Duodenal mucosa (tissue), 2 donors: ENCODE data around the gene CLPSL1.

Experiments used
- H3K27ac ChIP-seq: one replicate; pipeline ENCODE4 v1.7.0; 2013; ENCODE audit warnings: low read depth, low read length
- H3K27me3 ChIP-seq, 2 donors: one replicate each; pipeline ENCODE4 v1.7.0; 2013; ENCODE audit warnings: low read length in 2 of 2, control low read depth in 1 of 2; ENCODE audit not compliant: insufficient read depth in 2 of 2, control insufficient read depth in 1 of 2
- H3K36me3 ChIP-seq, 2 donors: one replicate each; pipeline ENCODE4 v1.7.0; 2013; ENCODE audit warnings: low read length in 2 of 2, control low read depth in 1 of 2; ENCODE audit not compliant: insufficient read depth in 2 of 2, control insufficient read depth in 1 of 2
- H3K4me1 ChIP-seq, 2 donors: one replicate each; pipeline ENCODE4 v1.7.0; 2013; ENCODE audit warnings: low read length in 2 of 2, control low read depth in 1 of 2; ENCODE audit not compliant: insufficient read depth in 2 of 2, control insufficient read depth in 1 of 2
- H3K4me3 ChIP-seq, 2 donors: one replicate each; pipeline ENCODE4 v1.7.0; 2013; ENCODE audit warnings: low read length in 2 of 2, low read depth in 1 of 2
- H3K9ac ChIP-seq, 2 donors: one replicate each; pipeline ENCODE4 v1.7.0; 2013; ENCODE audit warnings: low read length in 2 of 2, low read depth in 1 of 2
- H3K9me3 ChIP-seq, 2 donors: one replicate each; pipeline ENCODE4 v1.7.0; 2013; ENCODE audit warnings: low read length in 2 of 2, control low read depth in 1 of 2; ENCODE audit not compliant: control insufficient read depth in 1 of 2

Gene CLPSL1

DNA sequence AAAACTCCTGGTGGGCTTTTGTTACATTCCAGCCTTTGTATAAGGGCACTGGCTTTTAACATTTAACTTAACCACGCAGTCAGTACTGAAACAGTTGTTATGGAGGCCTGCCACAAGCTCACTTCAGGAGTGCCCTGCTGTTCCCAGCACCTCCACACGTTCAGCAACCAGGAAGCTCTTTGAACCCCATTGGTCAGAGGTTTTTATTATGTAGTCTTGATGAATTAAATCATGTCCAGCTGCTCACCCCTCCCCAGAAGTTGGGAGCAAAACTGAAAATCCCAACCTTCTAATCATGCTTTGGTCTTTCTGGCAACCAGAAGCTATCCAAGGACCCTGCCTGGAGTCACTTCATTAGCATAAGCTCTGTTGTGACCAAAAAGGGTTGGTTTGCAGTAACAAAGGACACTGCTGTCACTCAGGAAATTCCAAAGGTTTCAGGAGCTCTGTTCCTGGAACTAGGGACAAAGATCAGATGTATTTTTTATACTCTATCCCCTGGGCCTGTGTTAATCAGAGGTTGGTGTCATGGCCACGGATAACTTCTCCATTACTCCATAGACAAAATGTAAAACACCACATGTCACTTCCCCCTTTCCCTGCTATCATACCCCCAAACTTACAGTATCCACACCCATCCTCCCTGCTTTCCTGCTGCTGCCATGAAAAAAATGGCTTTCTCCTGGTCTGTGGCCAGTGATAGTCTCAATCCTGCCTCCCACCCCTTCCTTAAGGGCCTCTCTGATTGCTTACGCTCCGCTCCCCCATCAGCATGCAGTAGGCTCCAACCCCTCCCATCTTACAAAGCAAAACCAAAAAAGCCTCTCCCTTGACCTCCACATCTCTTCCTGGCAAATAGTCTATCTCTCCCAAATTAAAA lies 40.9 kb upstream of the CLPSL1 start:
- Histone ChIP-seq H3K27me3 (no peaks in the 10 kb centered on the region), H3K36me3 (no peaks in the 10 kb centered on the region), H3K9ac (peak overlapping the region in 1 of 2 donors; percentile 0), H3K27ac (peak overlapping the region; percentile 3), H3K4me1 (peaks cover 14 to 23% of the 10 kb centered on the region in 2 donors), H3K4me3 (no peak overlapping the region), H3K9me3 (no peaks in the 10 kb centered on the region)

DNA sequence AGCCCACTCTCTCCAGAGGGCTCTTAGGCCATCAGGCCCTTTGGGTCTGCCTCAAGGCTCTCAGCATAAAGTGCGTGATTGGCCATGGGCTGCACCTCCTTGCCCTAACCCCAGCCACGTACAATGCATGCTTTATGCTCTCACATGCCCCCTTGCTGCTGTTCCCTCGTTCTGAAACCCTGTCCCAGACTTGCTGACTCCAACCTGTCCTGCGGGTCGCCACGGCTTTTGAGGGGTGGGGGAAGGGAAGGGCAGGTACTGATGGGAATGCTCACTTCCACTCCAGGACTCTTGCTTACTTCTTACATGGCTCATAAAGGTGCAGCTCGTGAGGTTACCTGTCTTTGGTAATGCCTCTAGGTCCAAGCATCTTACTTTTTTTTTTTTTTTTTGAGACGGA lies 38.0 kb upstream of the CLPSL1 start:
- Histone ChIP-seq H3K9ac (no peak overlapping the region), H3K9me3 (no peaks in the 10 kb centered on the region), H3K4me3 (no peak overlapping the region), H3K27ac (no peak overlapping the region), H3K4me1 (peaks cover 10 to 15% of the 10 kb centered on the region in 2 donors), H3K27me3 (no peaks in the 10 kb centered on the region), H3K36me3 (no peaks in the 10 kb centered on the region)

DNA sequence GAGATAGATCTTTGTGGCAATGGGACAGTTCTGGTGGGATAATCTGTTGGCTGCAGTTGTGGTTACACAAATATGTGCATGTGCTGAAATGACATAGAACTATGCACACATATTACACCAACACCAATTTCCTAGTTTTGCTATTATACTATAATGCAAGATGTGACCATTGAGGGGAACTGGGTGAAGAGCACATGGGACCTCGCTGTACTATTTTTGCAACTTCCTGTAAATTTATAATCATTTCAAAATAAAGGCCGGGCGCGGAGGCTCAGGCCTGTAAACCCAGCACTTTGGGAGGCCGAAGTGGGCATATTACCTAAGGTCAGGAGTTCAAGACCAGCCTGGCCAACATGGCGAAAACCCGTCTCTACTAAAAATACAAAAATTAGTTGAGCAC lies 35.3 kb upstream of the CLPSL1 start:
- H3K4me1 ChIP-seq: peaks cover 2% of the 10 kb centered on the region in 2 donors
- H3K9me3 ChIP-seq: no peaks in the 10 kb centered on the region

DNA sequence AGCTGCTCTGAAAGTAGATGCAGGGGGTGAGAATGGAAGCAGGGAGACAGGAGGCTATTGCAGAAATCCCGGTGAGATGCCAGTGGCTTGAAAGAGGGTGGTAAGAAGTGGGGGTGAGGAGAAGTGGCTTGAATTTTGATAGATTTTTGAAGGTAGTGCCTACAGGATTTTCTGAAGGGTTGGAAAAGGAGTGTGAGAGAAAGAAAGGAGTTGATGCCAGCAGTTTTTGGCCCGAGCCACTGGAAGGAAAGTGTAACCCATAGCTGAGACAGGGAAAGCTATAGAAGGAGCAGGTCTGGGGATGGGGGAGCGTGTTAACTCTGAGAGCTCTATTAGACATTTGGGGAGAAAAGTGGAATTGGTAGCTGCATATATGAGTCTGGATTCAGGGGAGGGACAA lies 34.3 kb upstream of the CLPSL1 start:
- H3K36me3 ChIP-seq: no peaks in the 10 kb centered on the region
- no peaks in the 10 kb centered on the region for H3K4me1 ChIP-seq
- no peak overlapping the region for H3K4me3 ChIP-seq
- no peaks in the 10 kb centered on the region for H3K9me3 ChIP-seq
- H3K27ac ChIP-seq: no peak overlapping the region
- no peak overlapping the region for H3K9ac ChIP-seq
- H3K27me3 ChIP-seq: no peaks in the 10 kb centered on the region

More for the DNA sequence above, 35.3 kb upstream of the CLPSL1 start:
- H3K27ac ChIP-seq: no peak overlapping the region
- no peaks in the 10 kb centered on the region for H3K27me3 ChIP-seq
- no peak overlapping the region for H3K4me3 ChIP-seq
- H3K36me3 ChIP-seq: no peaks in the 10 kb centered on the region
- no peak overlapping the region for H3K9ac ChIP-seq

DNA sequence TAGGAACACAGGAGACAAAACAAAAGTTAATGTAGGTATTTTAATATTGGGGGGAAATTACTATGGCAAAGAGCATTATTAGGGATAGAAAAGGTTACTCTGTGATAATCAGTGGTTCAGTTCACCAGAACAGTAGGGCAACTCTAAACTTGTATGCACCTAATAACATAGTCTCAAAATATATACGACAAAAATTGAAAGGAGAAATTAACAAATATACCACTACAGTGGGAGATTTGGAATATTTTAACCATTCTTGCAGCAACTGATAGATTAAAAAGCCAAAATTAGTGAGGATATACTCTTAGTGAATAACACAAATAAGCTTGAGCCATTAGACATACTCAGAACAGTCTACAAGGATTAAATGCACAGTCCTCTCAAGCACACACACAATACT lies 32.9 kb upstream of the CLPSL1 start:
- no peaks in the 10 kb centered on the region for H3K27me3 ChIP-seq
- H3K4me1 ChIP-seq: no peaks in the 10 kb centered on the region
- no peaks in the 10 kb centered on the region for H3K36me3 ChIP-seq

DNA sequence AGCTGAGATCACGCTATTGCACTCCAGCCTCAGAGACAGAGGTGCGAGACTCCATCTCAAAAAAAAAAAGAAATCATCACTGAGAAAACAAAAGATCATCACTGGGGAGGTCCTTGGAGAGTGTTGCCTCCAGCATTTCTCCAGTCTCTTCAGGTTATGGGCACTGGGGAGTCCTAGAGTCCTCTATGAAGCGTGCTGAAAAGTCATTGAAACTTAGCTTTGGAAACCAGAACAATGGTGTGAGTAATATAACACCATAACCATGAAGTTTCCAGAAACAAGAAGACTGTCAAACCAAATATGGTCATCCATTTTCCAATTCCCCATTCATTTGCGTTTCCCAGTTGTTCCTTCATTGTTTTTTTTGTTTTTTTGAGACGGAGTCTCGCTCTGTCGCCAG lies 30.3 kb upstream of the CLPSL1 start:
- no peak overlapping the region for H3K27ac ChIP-seq
- no peaks in the 10 kb centered on the region for H3K36me3 ChIP-seq
- H3K9ac ChIP-seq: no peak overlapping the region
- H3K27me3 ChIP-seq: no peaks in the 10 kb centered on the region
- H3K4me1 ChIP-seq: no peaks in the 10 kb centered on the region
- no peaks in the 10 kb centered on the region for H3K9me3 ChIP-seq
- H3K4me3 ChIP-seq: no peak overlapping the region

More for the DNA sequence above, 32.9 kb upstream of the CLPSL1 start:
- Histone ChIP-seq H3K9ac (no peak overlapping the region), H3K27ac (no peak overlapping the region), H3K4me3 (no peak overlapping the region), H3K9me3 (no peaks in the 10 kb centered on the region)

DNA sequence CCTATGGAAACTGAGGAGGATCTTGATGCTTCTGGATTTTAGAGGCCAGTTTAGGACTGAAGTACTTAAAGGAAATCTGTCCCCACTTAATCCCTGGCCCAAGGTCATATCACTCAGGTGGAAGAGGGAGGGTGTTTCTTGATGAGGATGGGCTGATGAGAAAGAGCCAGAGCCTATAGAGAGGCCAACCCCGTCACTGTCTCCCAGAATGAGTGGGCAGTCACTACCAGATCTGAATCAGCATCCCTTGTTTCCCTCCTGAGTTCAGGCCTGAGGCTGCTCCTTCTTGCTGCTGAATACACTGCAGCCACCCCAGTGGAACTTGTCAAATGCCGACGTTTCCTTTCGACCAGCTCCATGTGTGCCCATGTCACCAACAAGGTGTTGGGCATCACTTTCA lies 29.2 kb upstream of the CLPSL1 start:
- Histone ChIP-seq H3K9me3 (no peaks in the 10 kb centered on the region), H3K4me1 (no peaks in the 10 kb centered on the region), H3K9ac (no peak overlapping the region), H3K27me3 (no peaks in the 10 kb centered on the region), H3K27ac (no peak overlapping the region), H3K36me3 (no peaks in the 10 kb centered on the region), H3K4me3 (no peak overlapping the region)

DNA sequence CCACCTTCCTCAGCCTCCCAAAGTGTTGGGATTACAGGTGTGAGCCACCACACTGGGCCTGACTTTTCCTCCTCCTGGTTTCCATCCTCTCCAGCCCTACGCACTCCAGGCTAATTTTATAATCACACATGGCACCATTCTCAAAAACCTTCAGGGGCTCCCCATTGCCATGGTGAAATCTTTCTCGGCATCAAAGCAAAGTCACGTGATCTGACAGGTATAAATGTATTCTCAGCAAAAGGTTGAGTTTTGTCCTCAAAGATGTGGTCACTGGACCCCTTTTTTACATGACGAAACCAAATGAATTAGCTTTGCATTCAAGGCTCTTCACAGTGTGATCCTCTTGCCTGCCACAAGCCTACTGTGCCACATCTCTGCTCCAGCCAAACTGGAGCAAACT lies 28.5 kb upstream of the CLPSL1 start:
- Histone ChIP-seq H3K4me3 (no peak overlapping the region), H3K9me3 (no peaks in the 10 kb centered on the region), H3K9ac (no peak overlapping the region), H3K27me3 (no peaks in the 10 kb centered on the region), H3K4me1 (no peaks in the 10 kb centered on the region), H3K27ac (no peak overlapping the region), H3K36me3 (no peaks in the 10 kb centered on the region)

DNA sequence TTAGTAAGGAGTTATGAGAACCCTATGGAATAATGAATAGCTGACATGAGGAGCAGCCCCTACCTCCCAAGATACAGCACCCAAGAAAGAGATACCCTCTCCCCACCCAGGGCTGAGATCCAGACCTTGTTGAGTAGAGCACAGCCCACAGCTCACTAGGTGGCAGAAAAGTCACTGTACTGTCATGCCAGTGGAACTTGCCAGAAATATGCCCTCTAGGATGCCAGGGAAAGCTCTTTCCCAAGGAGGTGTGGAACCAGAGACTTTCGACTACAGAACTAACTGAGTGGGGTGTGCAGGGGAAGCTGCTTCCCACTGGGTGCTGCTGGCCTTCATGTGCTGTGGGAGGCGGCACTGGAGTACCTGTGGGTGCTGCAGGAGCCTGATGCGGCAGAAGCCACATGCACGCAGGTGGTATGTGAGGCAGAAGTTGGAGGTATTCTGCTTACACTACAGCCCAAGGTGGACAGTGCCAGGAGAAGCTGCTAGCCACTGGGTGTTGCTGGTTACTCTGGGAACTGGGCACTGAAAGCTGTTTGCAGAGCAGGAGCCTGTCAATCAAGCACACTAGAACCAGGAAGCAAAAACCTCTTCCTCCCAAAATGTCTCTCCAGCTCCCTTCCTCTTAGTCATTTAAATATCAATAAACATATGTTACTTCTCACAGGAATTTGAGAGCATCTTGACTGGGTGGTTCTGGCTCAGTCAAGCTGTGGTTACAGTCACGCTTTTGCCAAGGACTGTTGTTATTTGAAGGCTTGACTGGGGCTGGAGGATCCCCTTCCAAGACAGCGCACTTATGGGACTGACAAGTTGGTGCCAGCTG lies 26.2 kb upstream of the CLPSL1 start:
- no peak overlapping the region for H3K4me3 ChIP-seq
- H3K4me1 ChIP-seq: no peaks in the 10 kb centered on the region
- H3K9me3 ChIP-seq: no peaks in the 10 kb centered on the region
- no peaks in the 10 kb centered on the region for H3K27me3 ChIP-seq
- H3K9ac ChIP-seq: no peak overlapping the region
- H3K27ac ChIP-seq: no peak overlapping the region
- no peaks in the 10 kb centered on the region for H3K36me3 ChIP-seq

DNA sequence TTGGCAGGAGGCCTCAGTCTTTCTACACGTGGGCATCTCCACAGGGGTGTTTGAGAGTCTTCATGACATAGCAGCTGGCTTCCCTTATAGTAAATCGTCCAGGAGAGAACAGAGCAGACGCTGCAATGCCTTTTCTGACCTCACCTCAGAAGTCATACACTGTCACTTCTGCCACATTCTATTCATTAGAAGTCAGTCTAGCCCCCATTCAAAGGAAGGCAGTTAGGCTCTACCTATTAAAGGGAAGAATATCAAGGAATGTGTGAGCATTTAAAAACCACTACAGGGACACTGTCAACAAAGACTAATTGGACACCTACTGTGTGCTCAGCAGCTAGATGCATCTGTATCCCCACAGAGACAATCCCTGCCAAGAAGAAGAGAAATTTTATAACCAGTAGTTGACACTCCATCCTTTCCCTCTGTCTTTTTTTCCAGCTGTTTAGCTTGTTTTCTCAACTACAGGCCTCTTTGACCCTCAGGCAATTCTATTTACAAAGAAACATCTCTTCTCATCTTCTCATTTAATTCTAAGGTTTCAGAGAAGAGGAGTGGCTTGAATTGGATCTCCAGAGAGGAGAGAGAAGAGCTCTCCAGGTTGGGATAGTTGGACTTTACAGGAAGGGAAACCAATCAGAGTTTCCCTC lies 25.4 kb upstream of the CLPSL1 start:
- no peak overlapping the region for H3K4me3 ChIP-seq
- H3K27ac ChIP-seq: no peak overlapping the region
- no peaks in the 10 kb centered on the region for H3K4me1 ChIP-seq
- H3K27me3 ChIP-seq: no peaks in the 10 kb centered on the region
- H3K36me3 ChIP-seq: no peaks in the 10 kb centered on the region
- H3K9me3 ChIP-seq: no peaks in the 10 kb centered on the region
- no peak overlapping the region for H3K9ac ChIP-seq
